GM12878 (cell line): ENCODE data around the gene DCAF4.

ENCODE experiments used
- EP300 ChIP-seq, 2 experiments: fragments of 150-350 bp in 1 of 2; IDR thresholded peaks; 2 replicates each; pipeline ENCODE4 v1.6.1; 2011 to 2012; ENCODE audit warnings: low read depth in 2 of 2, low read length in 2 of 2, borderline replicate concordance in 1 of 2, improper control_type of control experiment in 1 of 2, inconsistent platforms in 1 of 2; ENCODE audit not compliant: control insufficient read depth in 1 of 2
- EZH2 ChIP-seq: IDR thresholded peaks from 2 replicates; pipeline ENCODE4 v1.6.1; 2012; ENCODE audit warnings: low read depth, mild to moderate bottlenecking, control low read depth, inconsistent platforms, low read length, borderline replicate concordance; ENCODE audit not compliant: control insufficient read depth
- POLR2A ChIP-seq: IDR thresholded peaks from 2 replicates; pipeline ENCODE4 v1.6.1; 2011; ENCODE audit warnings: low read depth, mild to moderate bottlenecking, low read length
- SP1 ChIP-seq: IDR thresholded peaks from one replicate; pipeline ENCODE4 v1.6.1; 2011; ENCODE audit warnings: low read depth, low read length
- WRNIP1 ChIP-seq: IDR thresholded peaks from 2 replicates; pipeline ENCODE4 v1.6.1; 2011; ENCODE audit warnings: low read depth, low read length, improper control_type of control experiment, borderline replicate concordance
- TF ChIP-seq, protein P1 (sequence below), 3 experiments: IDR thresholded peaks in 2 of 3; conservative IDR thresholded peaks in 1 of 3; 2 replicates each; pipeline ENCODE4 v1.5.1; 2011; ENCODE audit warnings: low read depth in 3 of 3, low read length in 3 of 3, mild to moderate bottlenecking in 3 of 3, control low read depth in 2 of 3, moderate library complexity in 2 of 3, inconsistent platforms in 1 of 3, mixed read lengths in 1 of 3; ENCODE audit not compliant: control insufficient read depth in 2 of 3, insufficient read depth in 1 of 3; ENCODE audit errors: extremely low read depth in 1 of 3

DNA sequence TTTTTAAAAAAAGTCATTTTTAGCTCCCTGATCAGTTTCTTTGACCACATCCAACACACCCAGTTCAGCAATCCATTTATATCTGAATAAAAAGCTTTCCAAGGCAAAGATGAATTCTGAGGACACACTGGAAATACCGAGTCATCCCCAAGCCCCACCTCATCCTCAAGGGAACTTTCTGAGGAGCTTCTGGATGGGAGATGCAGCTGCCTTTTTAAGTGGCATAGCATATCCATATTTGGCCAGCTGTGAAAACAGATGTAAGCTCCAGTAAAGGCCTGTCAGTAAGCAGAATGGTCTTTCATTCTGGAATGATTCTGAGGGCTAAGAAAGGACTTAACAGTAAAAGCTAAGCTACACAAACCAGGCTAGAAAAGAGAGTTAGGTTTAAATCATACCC, 82.2 kb downstream of the DCAF4 start:
- TF ChIP-seq, protein P1, sequence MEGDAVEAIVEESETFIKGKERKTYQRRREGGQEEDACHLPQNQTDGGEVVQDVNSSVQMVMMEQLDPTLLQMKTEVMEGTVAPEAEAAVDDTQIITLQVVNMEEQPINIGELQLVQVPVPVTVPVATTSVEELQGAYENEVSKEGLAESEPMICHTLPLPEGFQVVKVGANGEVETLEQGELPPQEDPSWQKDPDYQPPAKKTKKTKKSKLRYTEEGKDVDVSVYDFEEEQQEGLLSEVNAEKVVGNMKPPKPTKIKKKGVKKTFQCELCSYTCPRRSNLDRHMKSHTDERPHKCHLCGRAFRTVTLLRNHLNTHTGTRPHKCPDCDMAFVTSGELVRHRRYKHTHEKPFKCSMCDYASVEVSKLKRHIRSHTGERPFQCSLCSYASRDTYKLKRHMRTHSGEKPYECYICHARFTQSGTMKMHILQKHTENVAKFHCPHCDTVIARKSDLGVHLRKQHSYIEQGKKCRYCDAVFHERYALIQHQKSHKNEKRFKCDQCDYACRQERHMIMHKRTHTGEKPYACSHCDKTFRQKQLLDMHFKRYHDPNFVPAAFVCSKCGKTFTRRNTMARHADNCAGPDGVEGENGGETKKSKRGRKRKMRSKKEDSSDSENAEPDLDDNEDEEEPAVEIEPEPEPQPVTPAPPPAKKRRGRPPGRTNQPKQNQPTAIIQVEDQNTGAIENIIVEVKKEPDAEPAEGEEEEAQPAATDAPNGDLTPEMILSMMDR (IDR thresholded peaks at IDR 0.05 in 2 of 3, conservative IDR thresholded peaks at IDR 0.05 in 1 of 3; ENCODE audit: control insufficient read depth in 2 of 3, extremely low read depth in 1 of 3, insufficient read depth in 1 of 3, low read depth in 3 of 3, low read length in 3 of 3): no peak
- no peak for TF ChIP-seq WRNIP1
- TF ChIP-seq SP1: no peak
- no peak for TF ChIP-seq EP300 (IDR thresholded peaks at IDR 0.05; ENCODE audit: borderline replicate concordance in 1 of 2, control insufficient read depth in 1 of 2, low read depth in 2 of 2, low read length in 2 of 2)
- TF ChIP-seq EZH2: no peak
- no peak for TF ChIP-seq POLR2A
